Muscle of leg (tissue), 11 donors: ENCODE data around the gene OR2T34. TPM values are rescaled to one million over a fixed set of nuclear protein-coding genes. Genes with fewer than 3 reads are reported as not detected.
"Not testable (repeated sequence)": the region's sequence is repeated elsewhere in the genome, so short reads cannot be mapped to it uniquely, and the experiment has no call there.

Experiments used
- DNase-seq: peaks from one replicate; pipeline ENCODE4 v3.0.0; 2013
- H3K27ac ChIP-seq: one replicate; pipeline ENCODE4 v1.5.1; 2013; ENCODE audit warnings: mild to moderate bottlenecking, low read length, control low read depth
- H3K27me3 ChIP-seq: one replicate; pipeline ENCODE4 v1.6.1; 2013; ENCODE audit warnings: low read length; ENCODE audit not compliant: control insufficient read depth, insufficient read depth
- H3K36me3 ChIP-seq: one replicate; pipeline ENCODE4 v1.6.1; 2013; ENCODE audit warnings: low read length; ENCODE audit not compliant: control insufficient read depth, insufficient read depth
- H3K4me1 ChIP-seq: one replicate; pipeline ENCODE4 v1.6.1; 2013; ENCODE audit warnings: low read length; ENCODE audit not compliant: control insufficient read depth, insufficient read depth
- H3K4me3 ChIP-seq: one replicate; pipeline ENCODE4 v1.5.1; 2013; ENCODE audit warnings: low read length, control low read depth
- H3K9me3 ChIP-seq: replicated peaks from 2 replicates; pipeline ENCODE4 v1.6.1; 2013; ENCODE audit warnings: low read depth, low read length; ENCODE audit not compliant: control insufficient read depth
- WGBS: methylation state at CpG from one replicate; pipeline ENCODE4 v1.1.5; 2013; ENCODE audit warnings: missing lambda C conversion rate; ENCODE audit not compliant: insufficient coverage; 5-methylcytosine and 5-hydroxymethylcytosine counted together
- polyA plus RNA-seq, 8 donors: library from polyadenylated mRNA; unstranded; fragments of 120-200 nt; gene quantifications; one replicate each; pipeline versions ENCODE4 v1.2.1 to v1.2.3, GENCODE V29; 2013; ENCODE audit warnings: inconsistent platforms in 1 of 8, low replicate concordance in 1 of 8; ENCODE audit not compliant: insufficient read length in 8 of 8, insufficient read depth in 1 of 8
- total RNA-seq: library from RNA; stranded (reverse); fragments of 120-200 nt; gene quantifications from one replicate; pipeline ENCODE4 v1.2.4, GENCODE V29; 2013

OR2T34 gene
- total and polyA plus RNA-seq, 9 donors = not detected

- whole genome bisulfite sequencing = 67% methylated on average over 6 of the region's 11 CpGs
- not testable (repeated sequence) for H3K4me1 ChIP-seq, H3K27me3 ChIP-seq, H3K36me3 ChIP-seq, H3K4me3 ChIP-seq, DNase-seq, H3K27ac ChIP-seq, H3K9me3 ChIP-seq
These were observed 8.8 kb downstream of the OR2T34 start for GRCh38 chr1:248565530-248566373.

GRCh38 chr1:248562672-248563071 lies 11.9 kb downstream of the OR2T34 start, which contains the start of gene OR2T29:
Gene OR2T29, minus strand, starts transcription at chr1:248562772. Its CDS starts 3,281 bp downstream, at chr1:248559491.
- H3K4me1 ChIP-seq, H3K9me3 ChIP-seq, H3K36me3 ChIP-seq, H3K4me3 ChIP-seq, H3K27ac ChIP-seq, H3K27me3 ChIP-seq, DNase-seq: not testable (repeated sequence)
- WGBS = no CpG with 5 or more reads among the region's 3 CpGs

GRCh38 chr1:248551027-248551426 lies 23.5 kb downstream of the OR2T34 start:
- not testable (repeated sequence) for H3K9me3 ChIP-seq, H3K4me1 ChIP-seq, H3K27me3 ChIP-seq, H3K4me3 ChIP-seq, H3K36me3 ChIP-seq, H3K27ac ChIP-seq, DNase-seq
- WGBS = no CpG with 5 or more reads among the region's 6 CpGs

GRCh38 chr1:248547383-248547782 lies 27.2 kb downstream of the OR2T34 start:
- H3K27me3 ChIP-seq, H3K9me3 ChIP-seq, H3K27ac ChIP-seq, H3K36me3 ChIP-seq, H3K4me1 ChIP-seq, DNase-seq, H3K4me3 ChIP-seq: not testable (repeated sequence)
- no CpG with 5 or more reads among the region's 2 CpGs for WGBS

- not testable (repeated sequence) for DNase-seq, H3K27me3 ChIP-seq, H3K4me3 ChIP-seq, H3K27ac ChIP-seq, H3K36me3 ChIP-seq, H3K9me3 ChIP-seq, H3K4me1 ChIP-seq
These were observed 37.1 kb downstream of the OR2T34 start for GRCh38 chr1:248537449-248537848.

Other genes with a start within 250 kb of the OR2T34 start
- not detected for gene OR14C36, start 226.0 kb downstream of the OR2T34 start, total RNA-seq
- not detected for gene OR14C36, start 226.0 kb downstream of the OR2T34 start, polyA plus RNA-seq
- gene OR2T4, start 213.1 kb downstream of the OR2T34 start, total RNA-seq = not detected
- gene OR2T4, start 213.1 kb downstream of the OR2T34 start, polyA plus RNA-seq = not detected
- gene OR2T6, start 199.0 kb downstream of the OR2T34 start, total RNA-seq = not detected
- not detected for gene OR2T6, start 199.0 kb downstream of the OR2T34 start, polyA plus RNA-seq
- gene OR2T1, start 171.7 kb downstream of the OR2T34 start, total RNA-seq = not detected
- gene OR2T1, start 171.7 kb downstream of the OR2T34 start, polyA plus RNA-seq = not detected
- not detected for gene OR2T2, start 129.1 kb downstream of the OR2T34 start, total RNA-seq
- gene OR2T2, start 129.1 kb downstream of the OR2T34 start, polyA plus RNA-seq = under 1 TPM in 1 of 8 donors, not detected in 7; 0.06 TPM
- not detected for gene OR2T3, start 101.4 kb downstream of the OR2T34 start, total RNA-seq
- not detected for gene OR2T3, start 101.4 kb downstream of the OR2T34 start, polyA plus RNA-seq
- not detected for gene OR2T5, start 86.2 kb downstream of the OR2T34 start, total RNA-seq
- not detected for gene OR2T5, start 86.2 kb downstream of the OR2T34 start, polyA plus RNA-seq
- not detected for gene OR2G6, start 66.7 kb downstream of the OR2T34 start, total RNA-seq
- gene OR2G6, start 66.7 kb downstream of the OR2T34 start, polyA plus RNA-seq = under 1 TPM in 1 of 8 donors, not detected in 7; 0.06 TPM
- not detected for gene OR2T29, start 12.0 kb downstream of the OR2T34 start, total RNA-seq
- gene OR2T29, start 12.0 kb downstream of the OR2T34 start, polyA plus RNA-seq = not detected
- not detected for gene OR2T10, start 22.9 kb upstream of the OR2T34 start, total RNA-seq
- not detected for gene OR2T10, start 22.9 kb upstream of the OR2T34 start, polyA plus RNA-seq
- not detected for gene OR2T11, start 60.3 kb upstream of the OR2T34 start, total RNA-seq
- gene OR2T11, start 60.3 kb upstream of the OR2T34 start, polyA plus RNA-seq = not detected
- not detected for gene OR2T35, start 70.5 kb upstream of the OR2T34 start, total RNA-seq
- gene OR2T35, start 70.5 kb upstream of the OR2T34 start, polyA plus RNA-seq = under 1 TPM in 1 of 8 donors, not detected in 7; 0.27 TPM
- gene OR2T27, start 80.8 kb upstream of the OR2T34 start, total RNA-seq = not detected
- not detected for gene OR2T27, start 80.8 kb upstream of the OR2T34 start, polyA plus RNA-seq
- not detected for gene OR14I1, start 128.0 kb upstream of the OR2T34 start, total RNA-seq
- not detected for gene OR14I1, start 128.0 kb upstream of the OR2T34 start, polyA plus RNA-seq
- gene LYPD8, start 181.0 kb upstream of the OR2T34 start, total RNA-seq = not detected
- not detected for gene LYPD8, start 181.0 kb upstream of the OR2T34 start, polyA plus RNA-seq